CD4-positive, CD25-positive, alpha-beta regulatory T cell (primary cell): ENCODE results near the gene PRDX5. TPM values are rescaled to one million over a fixed set of nuclear protein-coding genes. Genes with fewer than 3 reads are reported as not detected.

Experiments used
- ATAC-seq, 2 donors: fragments of 150-1000 bp; cut with Tn5 transposase; one replicate each; pipeline ENCODE4 v1.10.0; 2021; ENCODE audit warnings: low read depth in 2 of 2, moderate number of reproducible peaks in 2 of 2, moderate library complexity in 1 of 2
- DNase-seq, 3 donors: peaks; one replicate each; pipeline versions ENCODE4 v3.0.0 to v3.0.0-alpha.2; 2012 to 2022; ENCODE audit warnings: mixed read lengths in 1 of 3
- H3K27ac ChIP-seq: one replicate; pipeline ENCODE4 v1.7.0; 2013; ENCODE audit warnings: mild to moderate bottlenecking, low read length; ENCODE audit not compliant: insufficient read depth, poor library complexity, severe bottlenecking
- H3K27me3 ChIP-seq: one replicate; pipeline ENCODE4 v1.7.0; 2013; ENCODE audit warnings: low read length; ENCODE audit not compliant: control insufficient read depth, insufficient read depth
- H3K36me3 ChIP-seq: one replicate; pipeline ENCODE4 v1.7.0; 2013; ENCODE audit warnings: mild to moderate bottlenecking, low read length, moderate library complexity; ENCODE audit not compliant: control insufficient read depth, insufficient read depth
- H3K4me1 ChIP-seq: 2 replicates; pipeline ENCODE4 v1.7.0; 2013; ENCODE audit warnings: mild to moderate bottlenecking, low read length; ENCODE audit not compliant: insufficient read depth, control insufficient read depth, poor library complexity, severe bottlenecking
- H3K4me3 ChIP-seq: one replicate; pipeline ENCODE4 v1.7.0; 2013; ENCODE audit warnings: low read depth, mild to moderate bottlenecking, low read length, moderate library complexity
- H3K9me3 ChIP-seq, 2 experiments: 1 replicate in 1 of 2; 2 replicates in 1 of 2; pipeline ENCODE4 v1.7.0; 2013; ENCODE audit warnings: low read length in 2 of 2, mild to moderate bottlenecking in 1 of 2, moderate library complexity in 1 of 2; ENCODE audit not compliant: control insufficient read depth in 2 of 2
- H3K27ac Mint-ChIP-seq, 3 donors: one replicate each; pipeline ENCODE4 v1.8.0; 2020 to 2022; ENCODE audit warnings: mild to moderate bottlenecking in 3 of 3, mixed read lengths in 3 of 3, moderate library complexity in 2 of 3
- H3K27me3 Mint-ChIP-seq: one replicate; pipeline ENCODE4 v1.8.0; 2022; ENCODE audit warnings: mild to moderate bottlenecking, mixed read lengths
- H3K36me3 Mint-ChIP-seq: one replicate; pipeline ENCODE4 v1.8.0; 2020; ENCODE audit warnings: mixed read lengths
- H3K4me1 Mint-ChIP-seq, 4 donors: one replicate each; pipeline ENCODE4 v1.8.0; 2020 to 2022; ENCODE audit warnings: mixed read lengths in 4 of 4, mild to moderate bottlenecking in 1 of 4
- H3K4me3 Mint-ChIP-seq, 4 donors: one replicate each; pipeline ENCODE4 v1.8.0; 2020 to 2022; ENCODE audit warnings: mild to moderate bottlenecking in 4 of 4, mixed read lengths in 4 of 4, moderate library complexity in 3 of 4
- H3K9me3 Mint-ChIP-seq, 7 donors: one replicate each; pipeline ENCODE4 v1.8.0; 2020 to 2022; ENCODE audit warnings: mixed read lengths in 7 of 7, mild to moderate bottlenecking in 3 of 7, moderate library complexity in 2 of 7
- polyA plus RNA-seq, 4 donors: library from polyadenylated mRNA; unstranded; fragments of 300-500 nt; fragmentation: Illumina TruSeq; gene quantifications; one replicate each; pipeline ENCODE4 v1.2.3, GENCODE V29; 2021
- total RNA-seq: library from RNA; stranded (reverse); gene quantifications from one replicate; pipeline ENCODE4 v1.2.3, GENCODE V29; 2022

The PRDX5 gene
- total and polyA plus RNA-seq, 5 donors from 2014 or later = 40.1 to 217 (median 181) TPM

GRCh38 chr11:64278576-64279190 is 39.2 kb upstream of the PRDX5 start:
- Mint-ChIP-seq H3K27me3 (no peaks in the 10 kb centered on the region), H3K4me3 (peak overlapping the region in 1 of 4 donors; percentile 36), H3K27ac (no peak overlapping the region)

DNA sequence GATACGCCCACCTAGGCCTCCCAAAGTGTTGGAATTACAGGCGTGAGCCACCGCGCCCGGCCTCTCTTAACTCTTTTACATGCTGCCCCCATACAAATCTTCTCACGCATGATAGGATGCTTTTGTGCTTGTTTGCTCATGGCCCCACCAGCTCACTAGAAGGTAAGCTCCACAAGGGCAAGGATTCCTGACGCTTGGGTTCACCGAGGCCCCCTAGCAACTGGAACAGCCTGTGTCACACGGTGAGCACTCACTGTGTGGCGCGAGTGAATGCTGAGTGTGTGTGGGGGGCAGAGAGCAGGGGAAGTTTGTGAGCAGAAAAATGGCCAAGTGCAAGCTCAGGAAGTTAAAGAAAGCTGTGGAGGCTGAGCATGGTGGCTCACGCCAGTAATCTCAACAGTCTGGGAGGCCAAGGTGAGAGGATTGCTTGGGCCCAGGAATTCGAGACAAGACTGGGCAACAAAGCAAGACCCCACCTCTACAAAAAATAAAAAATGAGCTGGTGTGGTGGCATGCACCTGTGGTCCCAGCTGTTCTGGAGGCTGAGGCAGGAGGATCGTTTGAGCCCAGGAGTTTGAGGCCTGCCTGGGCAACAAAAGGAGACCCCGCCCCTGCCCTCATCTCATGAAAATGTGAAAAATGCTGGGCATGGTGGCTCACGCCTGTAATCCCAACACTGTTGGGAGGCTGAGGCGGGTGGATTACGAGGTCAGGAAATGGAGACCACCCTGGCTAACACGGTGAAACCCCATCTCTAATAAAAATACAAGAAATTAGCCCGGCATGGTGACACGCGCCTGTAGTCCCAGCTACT is 35.8 kb upstream of the PRDX5 start:
- peaks cover 9% of the 10 kb centered on the region for H3K36me3 Mint-ChIP-seq
- peaks cover 7% of the 10 kb centered on the region for H3K36me3 ChIP-seq

More at GRCh38 chr11:64278576-64279190, 39.2 kb upstream of the PRDX5 start:
- Histone ChIP-seq H3K27me3 (no peaks in the 10 kb centered on the region), H3K9me3 (no peaks in the 10 kb centered on the region), H3K4me1 (peaks cover 6% of the 10 kb centered on the region), H3K4me3 (no peak overlapping the region), H3K36me3 (peaks cover 14% of the 10 kb centered on the region), H3K27ac (no peak overlapping the region)
- no peak for DNase-seq
- no peak for ATAC-seq
- peaks cover 9% of the 10 kb centered on the region for H3K36me3 Mint-ChIP-seq
- no peaks in the 10 kb centered on the region for H3K9me3 Mint-ChIP-seq
- H3K4me1 Mint-ChIP-seq = peaks cover 0 to 12% (median 4%) of the 10 kb centered on the region in 4 donors

DNA sequence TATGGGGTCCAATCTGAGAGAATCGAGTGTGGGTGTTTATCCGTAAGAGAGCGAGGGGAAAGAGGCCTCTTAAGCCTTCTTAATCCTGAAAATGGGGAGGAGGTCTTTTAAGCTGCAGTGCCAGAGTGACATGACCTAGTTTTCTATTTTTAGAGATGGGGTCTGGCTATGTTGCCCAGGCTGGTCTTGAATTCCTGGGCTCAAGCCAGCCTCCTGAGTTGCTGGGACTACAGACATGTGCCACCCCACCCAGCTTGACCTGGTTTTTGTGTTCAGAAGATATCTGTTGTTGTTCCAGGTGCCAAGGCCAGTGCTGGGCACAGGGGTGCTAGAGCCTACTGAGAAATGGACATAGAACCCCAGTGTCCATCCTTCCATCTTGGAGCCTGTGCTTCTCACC is 34.8 kb upstream of the PRDX5 start:
- ATAC-seq = no peak
- H3K27me3 ChIP-seq = no peaks in the 10 kb centered on the region
- H3K4me1 Mint-ChIP-seq = peaks cover 0 to 28% (median 12%) of the 10 kb centered on the region in 4 donors
- no peak overlapping the region for H3K4me3 ChIP-seq
- peaks cover 5% of the 10 kb centered on the region for H3K27me3 Mint-ChIP-seq
- H3K4me1 ChIP-seq = peaks cover 20% of the 10 kb centered on the region
- H3K27ac ChIP-seq = peak overlapping the region; percentile 14
- peak overlapping the region; percentile 21 to 93 (median 78) for H3K4me3 Mint-ChIP-seq
- peak overlapping the region in 1 of 3 donors; percentile 71 for H3K27ac Mint-ChIP-seq
- peaks cover 9% of the 10 kb centered on the region for H3K36me3 Mint-ChIP-seq
- peaks cover 7% of the 10 kb centered on the region for H3K36me3 ChIP-seq
- H3K9me3 ChIP-seq = no peaks in the 10 kb centered on the region
- H3K9me3 Mint-ChIP-seq = no peaks in the 10 kb centered on the region
- no peak for DNase-seq

More for the DNA sequence above, 35.8 kb upstream of the PRDX5 start:
- peaks cover 20% of the 10 kb centered on the region for H3K4me1 ChIP-seq
- DNase-seq = no peak
- Mint-ChIP-seq H3K9me3 (no peaks in the 10 kb centered on the region), H3K4me1 (peaks cover 0 to 28% (median 12%) of the 10 kb centered on the region in 4 donors), H3K4me3 (peak overlapping the region in 2 of 4 donors; percentile 8 to 41), H3K27me3 (peaks cover 5% of the 10 kb centered on the region), H3K27ac (peak overlapping the region in 1 of 3 donors; percentile 66)
- no peaks in the 10 kb centered on the region for H3K27me3 ChIP-seq
- H3K9me3 ChIP-seq = no peaks in the 10 kb centered on the region
- H3K4me3 ChIP-seq = no peak overlapping the region
- H3K27ac ChIP-seq = no peak overlapping the region
- ATAC-seq = no peak

DNA sequence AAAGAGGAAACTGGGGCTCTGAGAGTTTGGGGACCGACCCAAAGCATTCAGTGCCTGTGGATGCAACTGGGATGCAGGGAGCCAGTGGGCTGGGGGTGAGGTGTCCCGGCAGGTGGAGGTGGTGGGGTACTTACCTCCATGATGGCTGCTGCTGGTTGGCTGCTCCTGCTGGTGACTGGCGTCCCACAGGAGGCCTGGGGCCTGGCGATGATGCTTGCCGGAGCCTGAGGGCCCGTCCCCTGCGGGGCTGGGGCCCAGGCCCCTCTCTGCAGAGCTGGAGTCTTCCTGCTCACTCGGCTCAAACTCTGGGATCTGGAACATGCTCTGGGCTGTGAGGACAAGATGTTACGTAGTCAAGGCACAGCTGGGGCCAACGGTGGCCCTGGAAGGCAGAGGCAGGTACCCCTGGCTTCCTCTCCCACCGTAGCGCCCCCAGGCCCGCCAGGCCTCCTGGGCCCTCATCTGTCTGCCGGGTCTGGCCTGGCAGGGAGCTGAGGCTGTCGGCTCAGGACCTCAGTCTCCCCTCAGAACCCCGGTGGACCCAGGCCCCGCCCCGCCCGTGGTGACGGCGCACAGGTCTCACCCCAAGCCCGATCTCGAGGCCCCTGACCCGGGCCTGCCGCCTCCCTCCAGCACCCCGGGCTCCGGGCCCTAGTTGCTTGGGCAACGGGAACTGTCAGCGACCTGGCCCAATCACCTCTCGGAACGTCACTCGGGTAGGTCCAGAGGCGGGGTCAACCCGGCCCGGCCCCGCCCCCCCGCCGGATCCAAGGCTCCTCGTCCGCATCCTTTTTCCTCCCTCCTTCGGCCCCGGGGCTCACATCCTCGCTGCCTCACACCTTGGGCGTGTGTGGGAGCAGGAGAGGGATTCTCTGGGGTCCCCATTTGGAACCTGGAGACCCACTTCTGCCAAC is 33.6 kb upstream of the PRDX5 start, which contains the start of gene BAD:
TSS of gene BAD (minus strand) at position 618 of the 914 bp plus-strand sequence. CDS start at position 321, 297 bp downstream.
- peak; percentile 82 for ATAC-seq
- H3K27ac ChIP-seq = peak within 1 kb of the TSS; percentile 100
- Mint-ChIP-seq H3K27ac (peak within 1 kb of the TSS; percentile 74 to 96 (median 94)), H3K9me3 (no peaks in the 10 kb centered on the region), H3K27me3 (peaks cover 8% of the 10 kb centered on the region), H3K36me3 (peaks cover 9% of the 10 kb centered on the region), H3K4me1 (peaks cover 0 to 28% (median 12%) of the 10 kb centered on the region in 4 donors), H3K4me3 (peak within 1 kb of the TSS; percentile 90 to 97 (median 92))
- no peaks in the 10 kb centered on the region for H3K9me3 ChIP-seq
- H3K36me3 ChIP-seq = no peaks in the 10 kb centered on the region
- no peaks in the 10 kb centered on the region for H3K27me3 ChIP-seq
- H3K4me3 ChIP-seq = peak within 1 kb of the TSS; percentile 86
- peaks cover 20% of the 10 kb centered on the region for H3K4me1 ChIP-seq
- peak; percentile 88 to 94 (median 90) for DNase-seq

GRCh38 chr11:64284962-64285884 is 32.7 kb upstream of the PRDX5 start, which contains the start of gene GPR137:
GPR137 (plus strand) TSS chr11:64285848; CDS start chr11:64286525, 677 bp downstream.
- no peaks in the 10 kb centered on the region for H3K9me3 Mint-ChIP-seq
- H3K27ac ChIP-seq = peak within 1 kb of the TSS; percentile 100
- no peaks in the 10 kb centered on the region for H3K27me3 ChIP-seq
- no peaks in the 10 kb centered on the region for H3K9me3 ChIP-seq
- ATAC-seq = peak; percentile 66 to 68
- H3K27me3 Mint-ChIP-seq = peaks cover 10% of the 10 kb centered on the region
- peak; percentile 86 to 96 (median 90) for DNase-seq
- H3K4me3 Mint-ChIP-seq = peak within 1 kb of the TSS; percentile 90 to 97 (median 92)
- no peaks in the 10 kb centered on the region for H3K36me3 ChIP-seq
- peak within 1 kb of the TSS; percentile 86 for H3K4me3 ChIP-seq
- H3K4me1 ChIP-seq = peaks cover 20% of the 10 kb centered on the region
- H3K4me1 Mint-ChIP-seq = peaks cover 0 to 28% (median 12%) of the 10 kb centered on the region in 4 donors
- H3K36me3 Mint-ChIP-seq = peaks cover 7% of the 10 kb centered on the region
- H3K27ac Mint-ChIP-seq = peak within 1 kb of the TSS; percentile 74 to 96 (median 94)

- no peak overlapping the region for H3K4me3 ChIP-seq
- H3K9me3 ChIP-seq = no peaks in the 10 kb centered on the region
- H3K27me3 ChIP-seq = no peaks in the 10 kb centered on the region
- Mint-ChIP-seq H3K27ac (peak overlapping the region in 2 of 3 donors; percentile 86 to 88), H3K27me3 (peaks cover 19% of the 10 kb centered on the region), H3K36me3 (peaks cover 5% of the 10 kb centered on the region), H3K4me3 (peak overlapping the region; percentile 80 to 95 (median 90)), H3K4me1 (peaks cover 0 to 33% (median 14%) of the 10 kb centered on the region in 4 donors), H3K9me3 (no peaks in the 10 kb centered on the region)
- H3K36me3 ChIP-seq = no peaks in the 10 kb centered on the region
- peaks cover 21% of the 10 kb centered on the region for H3K4me1 ChIP-seq
- ATAC-seq (no peak), DNase-seq (peak in 2 of 3 donors; percentile 30 to 60)
- peak overlapping the region; percentile 100 for H3K27ac ChIP-seq
Measured at GRCh38 chr11:64285885-64286800, 31.8 kb upstream of the PRDX5 start.
